ENCODE measurements around the gene HYDIN. TPM values are rescaled to one million over a fixed set of nuclear protein-coding genes. Genes with fewer than 3 reads are reported as not detected.

The HYDIN gene
- total RNA-seq, 1 donor from 2014 or later = 1.2 TPM

DNA sequence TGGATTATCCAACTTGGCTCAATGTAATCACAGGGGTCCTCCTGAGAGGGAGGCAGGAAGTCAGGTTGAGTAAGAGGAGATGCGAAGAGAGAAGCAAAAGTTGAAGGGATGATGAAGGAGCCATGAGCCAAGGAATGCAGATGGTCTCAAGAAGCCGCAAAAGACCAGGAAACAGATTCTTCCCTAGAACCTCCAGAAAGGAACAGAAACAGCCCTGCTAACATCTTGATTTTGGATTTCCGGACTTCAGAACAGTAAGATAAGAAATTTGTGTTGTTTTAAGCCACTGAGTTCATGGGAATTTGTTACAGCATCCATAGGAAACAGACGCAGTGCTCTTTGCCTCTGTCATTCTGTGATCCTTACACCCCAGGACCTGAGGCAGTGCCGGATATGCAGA, 31.9 kb upstream of the HYDIN start:
- intact Hi-C loops (cut with DNase I) = no loop called here
- TF ChIP-seq, protein P1, sequence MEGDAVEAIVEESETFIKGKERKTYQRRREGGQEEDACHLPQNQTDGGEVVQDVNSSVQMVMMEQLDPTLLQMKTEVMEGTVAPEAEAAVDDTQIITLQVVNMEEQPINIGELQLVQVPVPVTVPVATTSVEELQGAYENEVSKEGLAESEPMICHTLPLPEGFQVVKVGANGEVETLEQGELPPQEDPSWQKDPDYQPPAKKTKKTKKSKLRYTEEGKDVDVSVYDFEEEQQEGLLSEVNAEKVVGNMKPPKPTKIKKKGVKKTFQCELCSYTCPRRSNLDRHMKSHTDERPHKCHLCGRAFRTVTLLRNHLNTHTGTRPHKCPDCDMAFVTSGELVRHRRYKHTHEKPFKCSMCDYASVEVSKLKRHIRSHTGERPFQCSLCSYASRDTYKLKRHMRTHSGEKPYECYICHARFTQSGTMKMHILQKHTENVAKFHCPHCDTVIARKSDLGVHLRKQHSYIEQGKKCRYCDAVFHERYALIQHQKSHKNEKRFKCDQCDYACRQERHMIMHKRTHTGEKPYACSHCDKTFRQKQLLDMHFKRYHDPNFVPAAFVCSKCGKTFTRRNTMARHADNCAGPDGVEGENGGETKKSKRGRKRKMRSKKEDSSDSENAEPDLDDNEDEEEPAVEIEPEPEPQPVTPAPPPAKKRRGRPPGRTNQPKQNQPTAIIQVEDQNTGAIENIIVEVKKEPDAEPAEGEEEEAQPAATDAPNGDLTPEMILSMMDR (IDR thresholded peaks at IDR 0.05) = no peak
- H3K4me3 ChIP-seq = no peak overlapping the region
- H3K4me1 ChIP-seq = no peaks in the 10 kb centered on the region
- no peaks in the 10 kb centered on the region for H3K36me3 ChIP-seq
- H3K27ac ChIP-seq = no peak overlapping the region
- no peaks in the 10 kb centered on the region for H3K9me3 ChIP-seq
- DNase-seq (ENCODE audit: low spot score in 2 of 2) = no peak
- no peaks in the 10 kb centered on the region for H3K27me3 ChIP-seq

DNA sequence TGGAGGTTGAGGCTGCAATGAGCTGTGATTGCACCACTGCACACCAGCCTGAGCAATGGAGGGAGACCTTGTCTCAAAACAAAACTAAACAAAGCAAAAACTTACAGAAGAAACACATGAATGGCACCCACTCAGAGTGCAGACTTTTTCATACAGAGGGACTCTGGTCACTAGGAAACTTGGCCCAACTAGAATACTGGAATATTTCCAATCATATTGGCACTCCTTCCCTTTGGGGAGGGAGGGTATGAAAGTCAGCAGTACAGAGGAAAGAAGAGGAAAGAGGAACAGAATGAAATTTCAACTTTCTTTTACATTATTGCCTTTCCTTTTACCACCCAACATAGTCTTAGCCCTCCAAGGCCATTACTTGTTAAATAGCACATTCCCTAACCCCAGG, 30.5 kb upstream of the HYDIN start:
- Histone ChIP-seq H3K4me3 (no peak overlapping the region), H3K27ac (no peak overlapping the region), H3K27me3 (no peaks in the 10 kb centered on the region), H3K9me3 (no peaks in the 10 kb centered on the region), H3K36me3 (no peaks in the 10 kb centered on the region), H3K4me1 (no peaks in the 10 kb centered on the region)
- TF ChIP-seq, protein P1 (IDR thresholded peaks at IDR 0.05) = no peak
- no peak for DNase-seq (ENCODE audit: low spot score in 2 of 2)
- intact Hi-C loops (cut with DNase I) = no loop called here

DNA sequence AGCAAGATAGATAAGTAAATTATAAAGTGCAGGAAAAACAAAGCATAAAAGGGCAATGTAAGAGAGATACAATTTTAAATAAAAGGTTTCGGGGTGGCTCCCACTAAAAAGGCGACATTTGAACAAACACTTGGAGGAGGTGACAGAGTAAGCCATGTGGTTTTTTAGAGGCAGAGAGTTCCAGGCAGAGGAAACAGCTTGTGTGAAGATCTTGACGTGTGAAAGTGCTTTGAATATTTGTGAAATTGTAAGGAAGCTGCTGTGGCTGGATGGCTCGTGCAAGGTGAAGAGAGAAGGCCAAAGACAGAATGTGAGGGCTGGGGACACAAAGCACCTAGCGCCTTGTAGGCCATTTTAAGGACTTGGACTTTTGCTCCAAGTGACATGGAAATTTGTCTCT, 28.6 kb upstream of the HYDIN start:
- Histone ChIP-seq H3K9me3 (no peaks in the 10 kb centered on the region), H3K4me1 (no peaks in the 10 kb centered on the region), H3K4me3 (no peak overlapping the region), H3K36me3 (no peaks in the 10 kb centered on the region), H3K27ac (no peak overlapping the region), H3K27me3 (no peaks in the 10 kb centered on the region)
- intact Hi-C loops (cut with DNase I) = no loop called here
- DNase-seq (ENCODE audit: low spot score in 2 of 2) = no peak
- TF ChIP-seq, protein P1 (IDR thresholded peaks at IDR 0.05) = no peak

DNA sequence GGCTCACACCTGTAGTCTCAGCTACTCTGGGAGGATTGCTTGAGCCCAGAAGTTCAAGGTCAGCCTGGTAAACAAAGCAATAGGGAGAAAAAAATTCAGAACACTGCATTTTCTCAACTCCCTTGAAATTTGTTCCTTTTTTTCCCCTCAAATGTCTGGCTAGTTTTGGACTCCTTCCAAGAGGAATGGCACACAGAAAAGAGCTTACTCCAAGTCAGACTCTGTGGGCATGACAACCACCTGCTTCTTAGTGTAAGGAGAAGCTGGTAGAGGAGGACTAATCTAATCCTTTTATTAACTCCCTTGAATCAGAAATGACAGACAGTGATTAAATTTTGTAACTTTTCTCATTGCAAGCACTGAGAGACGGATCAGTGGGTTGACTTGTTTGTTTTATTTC, 27.9 kb upstream of the HYDIN start:
- intact Hi-C loops (cut with DNase I) = no loop called here
- Histone ChIP-seq H3K4me1 (no peaks in the 10 kb centered on the region), H3K4me3 (no peak overlapping the region), H3K9me3 (no peaks in the 10 kb centered on the region), H3K27me3 (no peaks in the 10 kb centered on the region), H3K27ac (no peak overlapping the region), H3K36me3 (no peaks in the 10 kb centered on the region)
- DNase-seq (ENCODE audit: low spot score in 2 of 2) = no peak
- TF ChIP-seq, protein P1 (IDR thresholded peaks at IDR 0.05) = no peak

DNA sequence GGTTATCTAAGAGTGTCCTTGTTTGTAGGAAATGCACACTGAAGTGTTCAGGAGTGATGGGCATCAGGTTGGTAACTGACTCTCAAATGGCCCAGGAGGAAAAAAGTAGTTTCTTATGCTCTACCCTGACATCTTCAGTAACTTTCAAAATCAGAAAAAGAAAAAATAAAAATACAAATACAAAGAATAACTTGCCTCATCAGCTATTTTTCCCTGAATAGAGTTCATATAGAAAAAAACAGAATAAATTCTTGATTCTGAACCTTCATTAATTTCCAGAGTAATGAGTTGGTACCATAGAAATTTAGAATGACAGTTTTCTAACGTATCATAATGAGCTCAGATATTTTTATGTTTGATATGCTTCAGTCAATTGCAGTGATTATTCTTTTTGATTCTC, 27.2 kb upstream of the HYDIN start:
- no peak overlapping the region for H3K27ac ChIP-seq
- H3K9me3 ChIP-seq = no peaks in the 10 kb centered on the region
- no peak overlapping the region for H3K4me3 ChIP-seq
- no peaks in the 10 kb centered on the region for H3K27me3 ChIP-seq
- TF ChIP-seq, protein P1 (IDR thresholded peaks at IDR 0.05) = no peak
- H3K4me1 ChIP-seq = no peaks in the 10 kb centered on the region
- no peak for DNase-seq (ENCODE audit: low spot score in 2 of 2)
- intact Hi-C loops (cut with DNase I) = no loop called here
- H3K36me3 ChIP-seq = no peaks in the 10 kb centered on the region

DNA sequence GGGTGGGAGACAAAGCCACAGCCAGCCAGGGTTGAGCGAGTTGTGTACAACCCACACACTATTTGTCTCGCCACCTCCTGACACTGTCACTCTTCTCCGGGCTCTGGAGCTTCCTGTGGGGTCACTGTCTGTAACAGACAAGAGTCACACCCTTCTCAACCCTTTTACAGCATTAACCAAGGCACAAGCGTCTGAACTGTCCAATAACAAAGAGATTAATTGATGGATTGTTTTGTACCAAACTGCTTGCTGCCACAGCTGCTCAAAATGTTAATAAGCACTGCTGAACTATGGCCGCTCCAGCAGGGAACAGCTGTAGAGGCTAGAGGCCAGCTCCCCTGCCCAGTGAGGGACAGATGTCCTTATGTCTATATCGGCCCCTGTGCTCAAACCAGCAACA, 25.2 kb upstream of the HYDIN start:
- intact Hi-C loops (cut with DNase I) = no loop called here
- TF ChIP-seq, protein P1 (IDR thresholded peaks at IDR 0.05) = no peak

More for the DNA sequence above, 25.2 kb upstream of the HYDIN start:
- Histone ChIP-seq H3K27me3 (no peaks in the 10 kb centered on the region), H3K9me3 (no peaks in the 10 kb centered on the region), H3K27ac (no peak overlapping the region), H3K4me3 (no peak overlapping the region), H3K4me1 (no peaks in the 10 kb centered on the region), H3K36me3 (no peaks in the 10 kb centered on the region)
- no peak for DNase-seq (ENCODE audit: low spot score in 2 of 2)
